Uterus (tissue), 2 donors: ENCODE measurements around the gene VKORC1.

ENCODE experiments used
- CTCF ChIP-seq, 4 experiments: fragments of 200-600 bp in 2 of 4; fragments of 450-650 bp in 2 of 4; sonication (generic) in 2 of 4; IDR thresholded peaks; one replicate each; pipeline ENCODE4 v1.5.1; 2016 to 2019; ENCODE audit warnings: antibody characterized with exemption in 4 of 4, mild to moderate bottlenecking in 2 of 4, moderate library complexity in 1 of 4
- POLR2A ChIP-seq, 2 donors: fragments of 450-650 bp; IDR thresholded peaks; one replicate each; pipeline ENCODE4 v1.6.1; 2016; ENCODE audit warnings: antibody characterized with exemption in 2 of 2, mild to moderate bottlenecking in 1 of 2, moderate library complexity in 1 of 2

DNA sequence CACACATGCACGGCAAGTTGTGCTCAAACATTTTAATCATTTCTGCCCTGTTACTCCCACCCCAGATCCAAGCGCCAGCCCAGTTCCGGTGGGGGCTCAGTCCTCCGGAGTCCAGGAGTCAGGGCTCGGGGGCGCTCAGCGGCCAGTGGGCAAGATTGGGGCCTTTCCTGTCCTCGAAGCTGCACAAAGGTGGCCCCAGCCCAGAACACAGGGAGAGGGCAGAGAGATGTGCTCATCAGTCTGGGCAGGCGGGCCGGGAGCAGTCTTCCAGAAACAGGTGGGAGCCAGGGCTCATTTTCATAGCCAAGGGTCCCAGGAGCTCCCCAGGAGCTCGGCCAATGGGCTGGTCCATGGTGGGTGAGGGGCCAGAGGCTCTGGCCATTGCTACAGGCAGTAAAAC, 36.8 kb upstream of the VKORC1 start:
- TF ChIP-seq CTCF (IDR thresholded peaks at IDR 0.05) = no peak
- no peak for TF ChIP-seq POLR2A (IDR thresholded peaks at IDR 0.05)
